Germinal center (tissue), 1 donor: ENCODE measurements around the gene SH3GLB2.
"Not testable (repeated sequence)": the region's sequence is repeated elsewhere in the genome, so short reads cannot be mapped to it uniquely, and the experiment has no call there.

Experiments used
- DNase-seq: peaks from one replicate; pipeline ENCODE4 v3.0.0; 2012; ENCODE audit warnings: mixed read lengths, low spot score

The SH3GLB2 gene

DNA sequence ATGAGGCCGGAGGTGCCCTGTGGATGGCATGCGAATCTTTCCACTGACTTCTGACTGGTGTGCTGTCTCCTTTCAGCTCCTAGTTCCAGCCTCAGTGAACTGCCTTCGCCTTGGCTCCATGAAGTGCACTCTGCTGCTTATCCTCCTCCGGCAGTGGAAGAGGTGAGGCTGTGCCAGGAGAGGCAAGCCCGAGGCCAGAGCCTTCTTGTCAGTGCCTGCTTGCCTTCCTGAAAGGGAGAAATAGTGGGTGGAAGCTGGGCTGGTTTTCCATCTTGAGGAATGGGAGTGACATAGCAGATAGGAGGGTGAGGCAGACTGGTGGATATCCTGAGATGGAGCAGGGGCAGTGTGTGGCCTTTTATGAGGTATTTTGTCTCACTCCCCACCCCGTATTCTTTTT, 29.7 kb downstream of the SH3GLB2 start:
- DNase-seq: no peak

DNA sequence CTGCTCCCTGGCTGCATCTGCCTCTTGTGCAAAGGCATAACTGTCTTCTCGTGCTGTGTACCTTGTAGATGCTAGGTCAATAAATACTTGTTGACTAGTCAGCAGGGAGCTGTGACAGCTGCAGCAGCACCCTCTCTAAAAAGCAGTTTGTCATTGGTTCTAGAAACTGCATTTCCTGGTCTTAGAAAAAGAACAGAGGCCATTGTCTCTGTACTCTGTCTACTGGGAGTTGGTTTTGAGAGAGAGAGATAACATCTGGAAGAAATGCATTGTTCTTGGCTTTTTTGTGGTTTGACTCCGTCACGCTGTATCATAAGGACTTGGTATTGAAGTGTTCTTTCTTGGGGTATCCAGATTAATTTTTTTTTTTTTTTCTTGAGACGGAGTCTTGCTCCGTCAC, 32.3 kb downstream of the SH3GLB2 start:
- DNase-seq: no peak

DNA sequence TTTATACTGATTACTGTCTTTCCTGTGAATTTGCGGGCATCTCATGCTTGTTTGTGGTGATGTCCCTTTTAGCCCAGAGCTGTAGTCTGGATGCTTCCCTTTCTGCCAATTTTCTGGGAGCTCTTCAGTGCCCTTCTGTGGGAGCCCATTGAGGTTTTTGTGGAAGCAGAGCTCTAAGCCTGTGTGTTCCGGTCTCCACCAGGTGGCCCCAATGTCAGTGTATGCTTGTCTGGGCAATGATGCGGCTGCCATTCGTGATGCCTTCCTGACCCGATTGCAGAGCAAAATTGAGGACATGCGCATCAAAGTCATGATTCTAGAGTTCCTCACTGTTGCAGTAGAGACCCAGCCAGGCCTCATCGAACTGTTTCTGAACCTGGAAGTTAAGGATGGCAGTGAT, 35.1 kb downstream of the SH3GLB2 start:
- DNase-seq: no peak

DNA sequence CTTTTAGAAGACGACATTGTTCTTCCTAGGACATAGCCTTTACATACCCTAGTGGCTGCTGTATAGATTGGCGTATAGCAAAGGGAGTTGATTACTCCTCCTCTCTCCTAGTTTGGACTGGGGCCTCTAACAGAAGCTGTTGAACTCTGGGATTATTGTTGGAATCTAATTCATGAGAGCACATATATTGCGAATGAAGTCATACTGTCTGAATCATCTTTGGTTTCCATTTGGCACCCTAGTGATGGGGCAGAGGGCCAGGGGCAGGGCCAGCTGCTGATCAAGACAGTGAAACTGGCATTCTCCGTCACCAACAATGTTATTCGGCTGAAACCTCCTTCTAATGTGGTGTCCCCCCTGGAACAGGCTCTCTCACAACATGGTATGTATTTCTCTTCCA, 40.3 kb downstream of the SH3GLB2 start:
- DNase-seq: no peak

DNA sequence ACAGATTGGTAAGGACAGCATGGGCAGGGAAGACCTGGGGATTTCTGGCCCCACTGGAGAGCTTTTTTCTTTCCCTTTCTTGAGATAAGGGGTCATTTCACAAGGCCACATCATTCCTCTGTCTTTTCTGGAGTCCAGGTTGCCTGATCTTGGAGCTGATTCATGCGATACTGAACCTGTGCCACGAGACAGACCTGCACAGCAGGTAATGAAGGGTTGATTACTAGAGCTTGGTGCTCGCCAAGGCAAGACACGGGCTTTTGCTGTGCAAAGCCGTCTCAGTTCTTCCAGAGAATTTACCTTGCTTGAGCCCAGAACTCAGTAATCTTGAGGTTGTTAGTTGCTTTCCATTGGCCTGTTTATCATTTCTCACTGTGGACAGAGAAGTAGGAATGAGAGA, 41.5 kb downstream of the SH3GLB2 start:
- DNase-seq: no peak

DNA sequence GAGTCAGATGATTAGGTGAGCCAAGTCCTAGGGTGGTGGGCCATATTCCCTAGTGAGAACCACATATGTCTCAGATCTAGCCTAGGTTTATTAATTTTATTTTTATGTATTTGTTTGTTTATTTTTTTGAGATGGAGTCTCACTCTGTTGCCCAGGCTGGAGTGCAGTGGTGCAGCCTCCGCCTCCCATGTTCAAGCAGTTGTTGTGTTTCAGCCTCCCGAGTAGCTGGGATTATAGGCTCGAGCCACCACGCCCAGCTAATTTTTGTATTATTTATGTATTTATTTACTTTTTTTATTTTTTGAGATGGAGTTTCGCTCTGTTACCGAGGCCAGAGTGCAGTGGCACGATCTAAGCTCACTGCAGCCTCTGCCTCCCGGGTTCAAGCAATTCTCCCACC, 44.6 kb downstream of the SH3GLB2 start:
- DNase-seq: no peak

DNA sequence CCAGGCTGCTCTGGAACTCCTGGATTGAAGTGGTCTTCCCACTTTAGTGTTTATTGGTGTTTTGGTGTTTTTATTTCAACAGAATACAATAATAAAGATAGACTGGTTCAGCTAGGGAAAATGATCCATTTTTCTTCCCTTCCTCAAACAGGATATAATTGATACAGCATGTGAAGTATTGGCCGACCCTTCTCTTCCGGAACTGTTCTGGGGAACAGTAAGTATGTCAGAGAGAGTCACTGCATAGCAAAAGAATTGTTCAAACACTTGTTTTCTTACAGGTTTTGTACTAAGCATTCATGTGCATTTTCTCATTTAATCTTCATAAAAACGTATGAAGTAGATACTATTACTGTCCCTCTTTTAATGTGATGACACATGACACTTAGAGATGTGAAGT, 49.0 kb downstream of the SH3GLB2 start:
- DNase-seq: no peak

DNA sequence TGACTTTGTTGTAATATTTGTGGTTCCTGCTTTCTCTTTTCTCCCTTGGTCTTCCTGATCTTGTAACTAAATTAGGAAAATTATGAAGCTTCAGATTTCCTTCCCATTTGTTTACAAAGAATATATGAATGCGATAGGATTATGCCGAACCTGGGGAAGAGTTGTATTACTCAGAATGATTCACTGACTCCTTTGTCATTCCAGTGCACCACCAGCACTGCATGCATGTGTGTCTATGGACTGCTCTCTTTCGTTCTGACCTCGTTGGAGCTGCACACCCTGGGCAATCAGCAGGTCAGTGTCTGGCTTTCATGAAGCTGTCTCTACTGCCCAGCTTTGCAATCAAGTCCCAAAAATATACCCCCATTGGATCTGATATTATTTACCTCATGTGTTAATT, 55.2 kb downstream of the SH3GLB2 start:
- DNase-seq: no peak

DNA sequence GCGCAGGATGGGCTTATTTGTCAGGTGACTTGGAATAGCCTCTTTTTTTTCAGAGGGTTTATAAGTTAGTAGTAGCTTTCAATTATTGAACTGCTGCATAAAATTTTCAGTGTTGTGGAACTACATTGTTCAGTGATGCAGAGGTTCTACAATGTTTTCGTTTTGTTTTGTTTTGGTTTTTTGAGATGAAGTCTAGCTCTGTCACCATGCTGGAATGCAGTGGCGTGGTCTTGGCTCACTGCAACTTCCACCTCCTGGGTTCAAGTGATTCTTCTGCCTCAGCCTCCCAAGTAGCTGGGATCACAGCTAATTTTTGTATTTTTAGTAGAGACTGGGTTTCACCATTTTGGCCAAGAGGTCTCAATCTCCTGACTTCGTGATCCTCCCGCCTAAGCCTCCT, 58.6 kb downstream of the SH3GLB2 start:
- DNase-seq: no peak

DNA sequence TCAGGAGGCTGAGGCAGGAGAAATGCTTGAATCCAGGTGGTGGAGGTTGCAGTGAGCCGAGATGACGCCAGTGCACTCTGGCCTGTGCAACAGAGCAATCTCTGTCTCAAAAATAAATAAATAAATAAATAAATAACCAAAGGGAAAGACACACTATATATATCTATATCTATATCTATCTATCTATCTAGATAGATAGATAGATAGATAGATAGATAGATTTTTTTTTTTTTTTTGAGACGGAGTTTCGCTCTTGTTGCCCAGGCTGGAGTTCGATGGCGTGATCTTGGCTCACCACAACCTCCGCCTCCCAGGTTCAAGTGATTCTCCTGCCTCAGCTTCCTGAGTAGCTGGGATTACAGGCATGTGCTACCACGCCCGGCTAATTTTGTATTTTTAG, 66.7 kb downstream of the SH3GLB2 start:
- not testable (repeated sequence) for DNase-seq
